Stomach smooth muscle (tissue), 2 donors: ENCODE results near the gene BCKDHB.
"Not testable (repeated sequence)": the region's sequence is repeated elsewhere in the genome, so short reads cannot be mapped to it uniquely, and the experiment has no call there.

Source experiments
- H3K27ac ChIP-seq: one replicate; pipeline ENCODE4 v1.7.0; 2013; ENCODE audit warnings: mild to moderate bottlenecking, low read length, inconsistent platforms
- H3K27me3 ChIP-seq, 2 donors: one replicate each; pipeline ENCODE4 v1.7.0; 2013; ENCODE audit warnings: low read length in 2 of 2; ENCODE audit not compliant: insufficient read depth in 2 of 2, control insufficient read depth in 1 of 2
- H3K36me3 ChIP-seq, 2 donors: one replicate each; pipeline ENCODE4 v1.7.0; 2013; ENCODE audit warnings: low read length in 2 of 2; ENCODE audit not compliant: control insufficient read depth in 2 of 2, insufficient read depth in 2 of 2
- H3K4me1 ChIP-seq: one replicate; pipeline ENCODE4 v1.7.0; 2013; ENCODE audit warnings: low read length; ENCODE audit not compliant: control insufficient read depth, insufficient read depth
- H3K4me3 ChIP-seq, 2 donors: one replicate each; pipeline ENCODE4 v1.7.0; 2013; ENCODE audit warnings: low read length in 2 of 2
- H3K9ac ChIP-seq, 2 donors: one replicate each; pipeline ENCODE4 v1.7.0; 2013; ENCODE audit warnings: low read length in 2 of 2, mild to moderate bottlenecking in 1 of 2
- H3K9me3 ChIP-seq, 2 donors: one replicate each; pipeline ENCODE4 v1.7.0; 2013; ENCODE audit warnings: low read length in 2 of 2; ENCODE audit not compliant: control insufficient read depth in 2 of 2
- donor health status: healthy.
- donor health status: Pancreatic carcinoma.

BCKDHB gene

DNA sequence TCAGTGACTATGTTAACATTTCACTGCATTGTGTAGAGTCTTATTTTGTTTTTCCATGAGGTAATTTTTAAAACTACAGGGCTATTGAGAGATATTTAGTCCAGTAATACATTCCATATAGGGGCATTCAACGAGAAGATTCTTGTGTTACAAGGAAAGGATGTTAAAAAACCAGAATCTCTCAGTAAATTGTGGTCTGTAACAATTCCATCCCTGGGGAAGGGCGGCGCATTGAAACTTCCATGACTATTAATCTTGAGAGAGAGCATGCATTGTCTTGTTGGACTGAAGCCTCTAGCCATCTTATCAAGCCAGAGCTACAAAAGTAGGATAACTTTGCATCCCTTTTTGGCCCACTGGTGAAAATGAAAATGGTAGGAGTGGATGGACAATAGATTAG, 119.7 kb downstream of the BCKDHB start:
- Histone ChIP-seq H3K36me3 (no peaks in the 10 kb centered on the region), H3K27ac (no peak overlapping the region), H3K4me1 (no peaks in the 10 kb centered on the region), H3K27me3 (no peaks in the 10 kb centered on the region), H3K9me3 (peaks cover 0 to 2% of the 10 kb centered on the region in 2 donors), H3K4me3 (no peak overlapping the region), H3K9ac (no peak overlapping the region)

DNA sequence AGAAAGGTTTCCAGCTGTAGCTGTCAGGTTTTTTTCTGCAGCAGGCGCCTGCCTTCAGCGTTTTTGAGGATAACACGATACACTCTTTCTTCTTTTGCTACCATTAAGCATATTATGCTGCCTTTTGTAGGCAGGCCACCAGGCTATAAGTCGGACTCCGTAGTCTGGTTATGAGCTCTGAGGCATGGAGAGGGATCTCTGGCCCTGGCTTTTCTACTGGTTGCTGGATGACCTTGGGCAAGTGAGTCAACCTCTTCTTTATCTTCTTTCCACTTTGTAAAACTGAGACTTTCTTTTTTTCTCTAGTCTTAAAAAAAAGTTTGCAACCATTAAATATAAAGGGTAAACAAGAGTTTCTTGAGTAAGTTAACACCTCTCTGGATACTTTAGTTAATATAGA, 120.2 kb downstream of the BCKDHB start:
- Histone ChIP-seq H3K4me1 (no peaks in the 10 kb centered on the region), H3K9ac (no peak overlapping the region), H3K9me3 (peaks cover 0 to 2% of the 10 kb centered on the region in 2 donors), H3K27ac (no peak overlapping the region), H3K27me3 (no peaks in the 10 kb centered on the region), H3K36me3 (no peaks in the 10 kb centered on the region), H3K4me3 (no peak overlapping the region)

GRCh38 chr6:80227545-80228105, 121.2 kb downstream of the BCKDHB start:
- H3K27ac ChIP-seq = no peak overlapping the region
- H3K36me3 ChIP-seq = no peaks in the 10 kb centered on the region
- H3K4me3 ChIP-seq = no peak overlapping the region
- H3K9ac ChIP-seq = no peak overlapping the region
- H3K27me3 ChIP-seq = no peaks in the 10 kb centered on the region
- no peaks in the 10 kb centered on the region for H3K4me1 ChIP-seq
- H3K9me3 ChIP-seq = peaks cover 0 to 2% of the 10 kb centered on the region in 2 donors

- no peaks in the 10 kb centered on the region for H3K27me3 ChIP-seq
- peaks cover 0 to 2% of the 10 kb centered on the region in 2 donors for H3K9me3 ChIP-seq
- H3K4me1 ChIP-seq = no peaks in the 10 kb centered on the region
- no peak overlapping the region for H3K9ac ChIP-seq
- no peak overlapping the region for H3K4me3 ChIP-seq
- no peaks in the 10 kb centered on the region for H3K36me3 ChIP-seq
- H3K27ac ChIP-seq = no peak overlapping the region
Measured at GRCh38 chr6:80233262-80233661, 126.8 kb downstream of the BCKDHB start.

GRCh38 chr6:80233958-80234357, 127.5 kb downstream of the BCKDHB start:
- Histone ChIP-seq H3K9ac (no peak overlapping the region), H3K27ac (no peak overlapping the region), H3K9me3 (peaks cover 0 to 2% of the 10 kb centered on the region in 2 donors)

GRCh38 chr6:80234401-80234800, 127.9 kb downstream of the BCKDHB start:
- no peak overlapping the region for H3K27ac ChIP-seq

More at GRCh38 chr6:80233958-80234357, 127.5 kb downstream of the BCKDHB start:
- Histone ChIP-seq H3K36me3 (no peaks in the 10 kb centered on the region), H3K4me3 (peak overlapping the region in 1 of 2 donors; percentile 15), H3K4me1 (no peaks in the 10 kb centered on the region), H3K27me3 (no peaks in the 10 kb centered on the region)

DNA sequence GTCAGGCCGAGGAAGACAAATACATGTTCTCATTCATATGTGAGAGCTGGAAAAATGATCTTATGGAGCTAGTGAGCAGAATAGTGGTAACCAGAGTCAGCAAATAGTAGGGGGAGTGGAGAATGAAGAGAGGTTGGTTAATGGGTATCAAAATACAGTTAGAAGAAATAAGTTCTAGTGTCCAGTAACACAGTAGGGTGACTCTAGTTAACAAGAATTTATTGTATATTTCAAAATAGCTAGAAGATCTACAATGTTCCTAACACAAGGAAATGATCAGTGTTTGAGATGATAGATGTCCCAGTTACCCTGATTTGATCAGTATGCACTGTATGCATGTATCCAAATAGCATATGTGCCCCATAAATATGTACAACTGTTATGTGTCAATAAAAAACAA, 128.4 kb downstream of the BCKDHB start:
- H3K9ac ChIP-seq = no peak overlapping the region
- H3K27me3 ChIP-seq = no peaks in the 10 kb centered on the region
- no peaks in the 10 kb centered on the region for H3K4me1 ChIP-seq
- no peak overlapping the region for H3K27ac ChIP-seq
- peaks cover 0 to 2% of the 10 kb centered on the region in 2 donors for H3K9me3 ChIP-seq
- H3K36me3 ChIP-seq = no peaks in the 10 kb centered on the region
- H3K4me3 ChIP-seq = no peak overlapping the region

More at GRCh38 chr6:80234401-80234800, 127.9 kb downstream of the BCKDHB start:
- Histone ChIP-seq H3K4me3 (peak overlapping the region in 1 of 2 donors; percentile 15), H3K36me3 (no peaks in the 10 kb centered on the region), H3K9ac (no peak overlapping the region), H3K4me1 (no peaks in the 10 kb centered on the region), H3K9me3 (peaks cover 0 to 2% of the 10 kb centered on the region in 2 donors), H3K27me3 (no peaks in the 10 kb centered on the region)

DNA sequence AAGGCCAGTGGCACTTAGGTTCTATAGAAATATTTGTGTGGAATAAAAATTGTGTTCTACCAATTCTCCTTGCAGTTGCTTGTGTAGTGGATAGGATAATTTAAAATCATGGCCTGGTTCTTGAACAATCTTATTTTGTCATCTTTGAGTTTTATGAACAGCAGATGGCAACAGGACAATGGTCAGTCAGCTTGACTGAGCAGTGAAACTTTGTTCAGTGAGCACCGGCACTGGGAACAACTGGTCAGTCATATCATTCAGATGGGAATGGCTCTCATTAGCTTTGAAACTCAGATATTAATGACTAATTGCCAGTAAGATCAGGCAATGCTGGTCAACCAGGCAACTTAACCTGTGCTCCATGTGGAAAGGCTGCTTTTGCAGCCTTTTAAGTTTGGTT, 129.2 kb downstream of the BCKDHB start:
- no peaks in the 10 kb centered on the region for H3K27me3 ChIP-seq
- no peak overlapping the region for H3K4me3 ChIP-seq
- no peaks in the 10 kb centered on the region for H3K36me3 ChIP-seq
- peaks cover 0 to under 1% of the 10 kb centered on the region in 2 donors for H3K9me3 ChIP-seq
- no peak overlapping the region for H3K27ac ChIP-seq
- no peaks in the 10 kb centered on the region for H3K4me1 ChIP-seq
- H3K9ac ChIP-seq = no peak overlapping the region

DNA sequence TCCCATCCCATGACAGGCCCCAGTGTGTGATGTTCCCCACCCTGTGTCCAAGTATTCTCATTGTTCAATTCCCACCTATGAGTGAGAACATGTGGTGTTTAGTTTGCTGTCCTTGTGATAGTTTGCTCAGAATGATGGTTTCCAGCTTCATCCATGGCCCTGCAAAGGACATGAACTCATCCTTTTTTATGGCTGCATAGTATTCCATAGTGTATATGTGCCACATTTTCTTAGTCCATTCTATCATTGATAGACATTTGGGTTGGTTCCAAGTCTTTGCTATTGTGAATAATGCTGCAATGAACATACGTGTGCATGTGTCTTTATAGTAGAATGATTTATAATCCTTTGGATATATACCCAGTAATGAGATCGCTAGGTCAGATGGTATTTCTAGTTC, 132.3 kb downstream of the BCKDHB start:
- H3K9me3 ChIP-seq, H3K9ac ChIP-seq, H3K27me3 ChIP-seq, H3K27ac ChIP-seq, H3K4me1 ChIP-seq, H3K4me3 ChIP-seq, H3K36me3 ChIP-seq: not testable (repeated sequence)

DNA sequence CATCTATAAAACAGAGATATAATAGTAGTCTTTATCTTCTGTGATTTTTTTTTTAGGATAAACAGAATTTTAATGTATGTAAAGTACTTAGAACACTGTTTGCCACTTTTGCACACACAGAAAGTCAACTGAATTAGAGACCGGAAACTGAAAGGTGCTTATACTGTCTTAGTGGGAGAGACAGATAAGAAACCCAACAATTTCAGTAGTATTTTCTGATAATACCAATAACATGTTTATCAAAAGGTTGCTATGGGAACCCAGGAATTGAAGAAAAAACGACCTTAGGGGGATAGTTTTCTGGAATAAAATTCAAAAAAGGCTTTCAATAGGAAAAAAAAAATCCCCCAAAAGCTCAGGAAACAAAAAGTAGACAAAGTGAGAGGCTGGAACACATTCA, 138.6 kb downstream of the BCKDHB start:
- Histone ChIP-seq H3K9me3 (no peaks in the 10 kb centered on the region), H3K4me3 (no peak overlapping the region), H3K27me3 (no peaks in the 10 kb centered on the region)

GRCh38 chr6:80249897-80250296, 143.4 kb downstream of the BCKDHB start:
- Histone ChIP-seq H3K9me3 (no peaks in the 10 kb centered on the region), H3K27me3 (no peaks in the 10 kb centered on the region), H3K4me3 (no peak overlapping the region), H3K27ac (no peak overlapping the region), H3K36me3 (no peaks in the 10 kb centered on the region), H3K9ac (no peak overlapping the region), H3K4me1 (no peaks in the 10 kb centered on the region)

More for the DNA sequence above, 138.6 kb downstream of the BCKDHB start:
- Histone ChIP-seq H3K9ac (no peak overlapping the region), H3K36me3 (no peaks in the 10 kb centered on the region), H3K4me1 (no peaks in the 10 kb centered on the region), H3K27ac (no peak overlapping the region)
